OCI-LY1 (cell line): ENCODE results near the gene EHF.

Experiments
- H2AFZ ChIP-seq: fragments of 200-600 bp; sonication (generic), shearing (Covaris generic); 2 replicates; pipeline ENCODE4 v1.6.0; 2014; ENCODE audit warnings: antibody characterized with exemption, mild to moderate bottlenecking, low read length
- H3F3A ChIP-seq: fragments of 200-600 bp; sonication (generic), shearing (Covaris generic); 2 replicates; pipeline ENCODE4 v1.6.0; 2014; ENCODE audit warnings: mild to moderate bottlenecking, antibody characterized with exemption, low read length, moderate library complexity; ENCODE audit not compliant: insufficient read depth
- H3K27ac ChIP-seq: fragments of 200-600 bp; sonication (generic); 2 replicates; pipeline ENCODE4 v1.5.1; 2014; ENCODE audit warnings: low read length, mixed run types, mild to moderate bottlenecking, low read depth; ENCODE audit not compliant: poor library complexity, severe bottlenecking
- H3K27me3 ChIP-seq: fragments of 200-600 bp; sonication (generic); 2 replicates; pipeline ENCODE4 v1.6.0; 2014; ENCODE audit warnings: antibody characterized with exemption, mild to moderate bottlenecking, low read length, moderate library complexity; ENCODE audit not compliant: insufficient read depth
- H3K36me3 ChIP-seq: fragments of 200-600 bp; sonication (generic); 2 replicates; pipeline ENCODE4 v1.6.1; 2014; ENCODE audit warnings: mild to moderate bottlenecking, antibody characterized with exemption, low read length, moderate library complexity, mixed read lengths; ENCODE audit not compliant: insufficient read depth
- H3K4me1 ChIP-seq: fragments of 200-600 bp; sonication (generic); 2 replicates; pipeline ENCODE4 v1.5.1; 2014; ENCODE audit warnings: mild to moderate bottlenecking, low read length, moderate library complexity; ENCODE audit not compliant: insufficient read depth, severe bottlenecking
- H3K4me2 ChIP-seq: fragments of 200-600 bp; sonication (generic), shearing (Covaris generic); 2 replicates; pipeline ENCODE4 v1.6.1; 2014; ENCODE audit warnings: low read length
- H3K4me3 ChIP-seq: fragments of 200-600 bp; sonication (generic); 2 replicates; pipeline ENCODE4 v1.5.1; 2014; ENCODE audit warnings: low read length, low read depth, mild to moderate bottlenecking, mixed read lengths; ENCODE audit not compliant: poor library complexity, severe bottlenecking
- H3K79me2 ChIP-seq: fragments of 200-600 bp; shearing (Covaris generic); 2 replicates; pipeline ENCODE4 v1.6.1; 2016; ENCODE audit warnings: mixed run types, low read length, mixed read lengths; ENCODE audit not compliant: insufficient read depth
- H3K9ac ChIP-seq: fragments of 200-600 bp; sonication (generic), shearing (Covaris generic); 2 replicates; pipeline ENCODE4 v1.6.1; 2014; ENCODE audit warnings: mild to moderate bottlenecking, low read length, mixed read lengths
- H3K9me2 ChIP-seq: fragments of 200-600 bp; sonication (generic), shearing (Covaris generic); 2 replicates; pipeline ENCODE4 v1.6.1; 2014; ENCODE audit warnings: low read depth, mild to moderate bottlenecking, low read length, mixed read lengths
- H3K9me3 ChIP-seq: fragments of 200-600 bp; shearing (Covaris generic); 2 replicates; pipeline ENCODE4 v1.6.1; 2014; ENCODE audit warnings: low read length, mixed read lengths
- H4K20me1 ChIP-seq: fragments of 200-600 bp; sonication (generic), shearing (Covaris generic); 2 replicates; pipeline ENCODE4 v1.6.0; 2016; ENCODE audit warnings: mild to moderate bottlenecking, low read length; ENCODE audit not compliant: insufficient read depth
- CTCF ChIP-seq: fragments of 200-600 bp; sonication (generic), shearing (Covaris generic); IDR thresholded peaks from 2 replicates; pipeline ENCODE4 v1.5.1; 2017; ENCODE audit warnings: mild to moderate bottlenecking, antibody characterized with exemption, low read length, moderate library complexity, mixed read lengths
- EZH2 ChIP-seq: fragments of 200-600 bp; sonication (generic), shearing (Covaris generic); IDR thresholded peaks from 2 replicates; pipeline ENCODE4 v1.8.0; 2017; ENCODE audit warnings: borderline replicate concordance, mixed run types, mild to moderate bottlenecking, antibody characterized with exemption, low read length, moderate library complexity, mixed read lengths

The EHF gene

GRCh38 chr11:34648036-34648435 is 27.1 kb downstream of the EHF start:
- H3K9me3 ChIP-seq, result no peaks in the 10 kb centered on the region
- H3K27ac ChIP-seq, result no peak overlapping the region
- no peaks in the 10 kb centered on the region for H3K27me3 ChIP-seq

GRCh38 chr11:34649597-34649996 is 28.7 kb downstream of the EHF start:
- Histone ChIP-seq H3K27me3 (no peaks in the 10 kb centered on the region), H2AFZ (no peak overlapping the region), H3K9me3 (no peaks in the 10 kb centered on the region), H3K4me1 (no peaks in the 10 kb centered on the region), H3K9me2 (no peaks in the 10 kb centered on the region), H3K79me2 (no peaks in the 10 kb centered on the region), H3K9ac (no peak overlapping the region), H3K27ac (no peak overlapping the region), H3K4me3 (no peak overlapping the region), H4K20me1 (no peaks in the 10 kb centered on the region), H3K4me2 (no peak overlapping the region), H3F3A (no peaks in the 10 kb centered on the region), H3K36me3 (no peaks in the 10 kb centered on the region)
- TF ChIP-seq EZH2, result no peak
- TF ChIP-seq CTCF, result no peak

More at GRCh38 chr11:34648036-34648435, 27.1 kb downstream of the EHF start:
- Histone ChIP-seq H3F3A (no peaks in the 10 kb centered on the region), H3K4me3 (no peak overlapping the region), H4K20me1 (no peaks in the 10 kb centered on the region), H2AFZ (no peak overlapping the region), H3K36me3 (no peaks in the 10 kb centered on the region), H3K4me1 (no peaks in the 10 kb centered on the region), H3K4me2 (no peak overlapping the region), H3K79me2 (no peaks in the 10 kb centered on the region), H3K9ac (no peak overlapping the region), H3K9me2 (no peaks in the 10 kb centered on the region)
- no peak for TF ChIP-seq CTCF
- no peak for TF ChIP-seq EZH2

GRCh38 chr11:34650528-34650927 is 29.6 kb downstream of the EHF start:
- Histone ChIP-seq H3K4me2 (no peak overlapping the region), H3K9me2 (no peaks in the 10 kb centered on the region), H4K20me1 (no peaks in the 10 kb centered on the region), H3K4me1 (no peaks in the 10 kb centered on the region), H3K9ac (no peak overlapping the region), H3K36me3 (no peaks in the 10 kb centered on the region), H3K4me3 (no peak overlapping the region), H3K27me3 (no peaks in the 10 kb centered on the region), H3K79me2 (no peaks in the 10 kb centered on the region), H3K9me3 (no peaks in the 10 kb centered on the region), H3F3A (no peaks in the 10 kb centered on the region), H2AFZ (no peak overlapping the region), H3K27ac (no peak overlapping the region)
- no peak for TF ChIP-seq CTCF
- no peak for TF ChIP-seq EZH2
